HepG2 (cell line): ENCODE data around the gene RNF38. TPM values are rescaled to one million over a fixed set of nuclear protein-coding genes. Genes with fewer than 3 reads are reported as not detected.

Source experiments
- CCAR2 ChIP-seq: fragments of 200-400 bp; formaldehyde crosslinking; optimal IDR thresholded peaks from 2 replicates; pipeline ENCODE3; 2018; ENCODE audit warnings: low read depth, mild to moderate bottlenecking, low read length, moderate library complexity
- MIER3 ChIP-seq: IDR thresholded peaks from 2 replicates; pipeline ENCODE4 v1.6.1; 2016; ENCODE audit warnings: missing compliant biosample characterization, borderline replicate concordance
- MTA3 ChIP-seq: sonication (generic); formaldehyde crosslinking; IDR thresholded peaks from 2 replicates; pipeline ENCODE4 v1.4.0; 2020; ENCODE audit warnings: missing genetic modification reagents
- MXI1 ChIP-seq: IDR thresholded peaks from 3 replicates; pipeline ENCODE4 v1.6.1; 2012; ENCODE audit warnings: low read depth, low read length, inconsistent platforms, borderline replicate concordance
- POGZ ChIP-seq: sonication (generic); formaldehyde crosslinking; IDR thresholded peaks from 2 replicates; pipeline ENCODE4 v1.4.0; 2020; ENCODE audit warnings: mild to moderate bottlenecking, missing genetic modification reagents
- SIX4 ChIP-seq: sonication (generic); formaldehyde crosslinking; IDR thresholded peaks from 2 replicates; pipeline ENCODE4 v1.4.0; 2020; ENCODE audit warnings: missing genetic modification reagents
- SOX5 ChIP-seq: IDR thresholded peaks from 2 replicates; pipeline ENCODE4 v1.6.1; 2016; ENCODE audit warnings: borderline replicate concordance
- YY1 ChIP-seq: IDR thresholded peaks from 2 replicates; pipeline ENCODE4 v1.6.1; 2011; ENCODE audit warnings: low read length, low read depth, moderate library complexity, mild to moderate bottlenecking; ENCODE audit not compliant: insufficient read depth, insufficient replicate concordance
- ZBTB1 ChIP-seq: sonication (generic); formaldehyde crosslinking; IDR thresholded peaks from 2 replicates; pipeline ENCODE4 v1.4.0; 2020; ENCODE audit warnings: missing genetic modification reagents, borderline replicate concordance
- ZMYM3 ChIP-seq: sonication (generic); formaldehyde crosslinking; IDR thresholded peaks from 2 replicates; pipeline ENCODE4 v1.5.1; 2020; ENCODE audit warnings: mild to moderate bottlenecking, missing genetic modification reagents
- ZNF549 ChIP-seq: sonication (generic); formaldehyde crosslinking; IDR thresholded peaks from 2 replicates; pipeline ENCODE4 v1.5.0; 2020; ENCODE audit warnings: missing genetic modification reagents
- ZNF607 ChIP-seq: sonication (generic); formaldehyde crosslinking; IDR thresholded peaks from 2 replicates; pipeline ENCODE4 v1.5.1; 2020; ENCODE audit warnings: missing genetic modification reagents, mild to moderate bottlenecking, borderline replicate concordance
- ZNF83 ChIP-seq: sonication (generic); formaldehyde crosslinking; IDR thresholded peaks from 2 replicates; pipeline ENCODE4 v1.4.0; 2020; ENCODE audit warnings: missing genetic modification reagents, mild to moderate bottlenecking, borderline replicate concordance
- ZNF839 ChIP-seq: sonication (generic); formaldehyde crosslinking; IDR thresholded peaks from 2 replicates; pipeline ENCODE4 v1.4.0; 2020; ENCODE audit warnings: missing genetic modification reagents, mild to moderate bottlenecking, borderline replicate concordance
- polyA plus RNA-seq, 8 experiments: library from polyadenylated mRNA; depleted of rRNA in 3 of 8; stranded (reverse) in 7 of 8; unstranded in 1 of 8; fragments of >200 nt; fragmentation: Illumina TruSeq in 4 of 8; extraction: Trizol in 4 of 8; gene quantifications; 2 replicates each; pipeline versions ENCODE4 v1.2.1 to v1.2.3, GENCODE V29; 2011 to 2016; ENCODE audit warnings: low read depth in 4 of 8, missing spikeins in 1 of 8, mixed read lengths in 1 of 8; ENCODE audit not compliant: insufficient read depth in 1 of 8
- total RNA-seq, 5 experiments: library from RNA; depleted of rRNA; stranded (reverse); fragments of >200 nt; fragmentation: Illumina TruSeq; extraction: Trizol; gene quantifications; 2 replicates each; pipeline ENCODE4 v1.2.3, GENCODE V29; 2016; ENCODE audit warnings: low read depth in 1 of 5
- TF ChIP-seq, protein P1 (sequence below): sonication (generic); formaldehyde crosslinking; IDR thresholded peaks from 2 replicates; pipeline ENCODE4 v1.8.1; 2022; ENCODE audit warnings: low read depth, mild to moderate bottlenecking, missing genetic modification reagents
- TF ChIP-seq, protein P2 (sequence below): sonication (generic); formaldehyde crosslinking; IDR thresholded peaks from 2 replicates; pipeline ENCODE4 v1.4.0; 2020; ENCODE audit warnings: missing genetic modification reagents
- TF ChIP-seq, protein P3 (sequence below): sonication (generic); formaldehyde crosslinking; IDR thresholded peaks from 2 replicates; pipeline ENCODE4 v1.8.0; 2023; ENCODE audit warnings: mild to moderate bottlenecking, missing genetic modification reagents
- TF ChIP-seq, protein P4 (sequence below): sonication (generic); formaldehyde crosslinking; IDR thresholded peaks from 2 replicates; pipeline ENCODE4 v1.9.0; 2021; ENCODE audit warnings: mild to moderate bottlenecking, missing genetic modification reagents

The RNF38 gene
- total and polyA plus RNA-seq, 2 of the 13 experiments (the other 11 are each of a cell fraction or from before 2014, with no cell fraction given): 9.1 to 32.1 TPM

DNA sequence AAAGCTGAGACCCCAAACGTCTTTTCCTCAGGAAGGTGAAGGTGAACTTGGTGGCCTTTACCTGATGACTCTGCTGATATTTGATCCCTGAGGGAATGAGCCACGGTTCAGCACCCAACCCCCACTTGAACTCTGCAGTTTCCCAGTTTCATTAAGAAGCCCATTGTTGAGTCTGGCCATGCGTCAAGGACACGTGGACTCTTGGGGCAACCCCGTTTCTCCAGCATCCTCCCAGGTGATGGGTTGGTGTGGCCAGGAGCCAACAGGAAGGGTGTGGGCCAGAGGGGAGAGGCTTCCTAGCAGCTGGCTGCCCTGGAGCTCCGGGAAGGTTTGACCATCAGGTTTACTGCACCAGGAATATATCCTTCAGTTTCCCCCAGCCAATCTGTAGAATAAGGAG is 82.3 kb downstream of the RNF38 start (continued):
- TF ChIP-seq MXI1 (peak; percentile 15; the same call in 1 of the 3 replicates), MIER3 (CRISPR knock-in tag) (no peak), ZNF549 (CRISPR knock-in tag) (no peak), ZNF83 (CRISPR knock-in tag) (no peak), YY1 (no peak), MTA3 (CRISPR knock-in tag) (no peak), POGZ (no peak), ZBTB1 (no peak), SIX4 (CRISPR knock-in tag) (peak; percentile 85), ZNF839 (CRISPR knock-in tag) (no peak), ZNF607 (CRISPR knock-in tag) (no peak), SOX5 (no peak; the same call in 1 of the 2 replicates), ZMYM3 (CRISPR knock-in tag) (no peak), CCAR2 (no peak)
- TF ChIP-seq, protein P1, sequence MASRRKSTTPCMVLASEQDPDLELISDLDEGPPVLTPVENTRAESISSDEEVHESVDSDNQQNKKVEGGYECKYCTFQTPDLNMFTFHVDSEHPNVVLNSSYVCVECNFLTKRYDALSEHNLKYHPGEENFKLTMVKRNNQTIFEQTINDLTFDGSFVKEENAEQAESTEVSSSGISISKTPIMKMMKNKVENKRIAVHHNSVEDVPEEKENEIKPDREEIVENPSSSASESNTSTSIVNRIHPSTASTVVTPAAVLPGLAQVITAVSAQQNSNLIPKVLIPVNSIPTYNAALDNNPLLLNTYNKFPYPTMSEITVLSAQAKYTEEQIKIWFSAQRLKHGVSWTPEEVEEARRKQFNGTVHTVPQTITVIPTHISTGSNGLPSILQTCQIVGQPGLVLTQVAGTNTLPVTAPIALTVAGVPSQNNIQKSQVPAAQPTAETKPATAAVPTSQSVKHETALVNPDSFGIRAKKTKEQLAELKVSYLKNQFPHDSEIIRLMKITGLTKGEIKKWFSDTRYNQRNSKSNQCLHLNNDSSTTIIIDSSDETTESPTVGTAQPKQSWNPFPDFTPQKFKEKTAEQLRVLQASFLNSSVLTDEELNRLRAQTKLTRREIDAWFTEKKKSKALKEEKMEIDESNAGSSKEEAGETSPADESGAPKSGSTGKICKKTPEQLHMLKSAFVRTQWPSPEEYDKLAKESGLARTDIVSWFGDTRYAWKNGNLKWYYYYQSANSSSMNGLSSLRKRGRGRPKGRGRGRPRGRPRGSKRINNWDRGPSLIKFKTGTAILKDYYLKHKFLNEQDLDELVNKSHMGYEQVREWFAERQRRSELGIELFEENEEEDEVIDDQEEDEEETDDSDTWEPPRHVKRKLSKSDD (CRISPR knock-in tag): no peak
- TF ChIP-seq, protein P2, sequence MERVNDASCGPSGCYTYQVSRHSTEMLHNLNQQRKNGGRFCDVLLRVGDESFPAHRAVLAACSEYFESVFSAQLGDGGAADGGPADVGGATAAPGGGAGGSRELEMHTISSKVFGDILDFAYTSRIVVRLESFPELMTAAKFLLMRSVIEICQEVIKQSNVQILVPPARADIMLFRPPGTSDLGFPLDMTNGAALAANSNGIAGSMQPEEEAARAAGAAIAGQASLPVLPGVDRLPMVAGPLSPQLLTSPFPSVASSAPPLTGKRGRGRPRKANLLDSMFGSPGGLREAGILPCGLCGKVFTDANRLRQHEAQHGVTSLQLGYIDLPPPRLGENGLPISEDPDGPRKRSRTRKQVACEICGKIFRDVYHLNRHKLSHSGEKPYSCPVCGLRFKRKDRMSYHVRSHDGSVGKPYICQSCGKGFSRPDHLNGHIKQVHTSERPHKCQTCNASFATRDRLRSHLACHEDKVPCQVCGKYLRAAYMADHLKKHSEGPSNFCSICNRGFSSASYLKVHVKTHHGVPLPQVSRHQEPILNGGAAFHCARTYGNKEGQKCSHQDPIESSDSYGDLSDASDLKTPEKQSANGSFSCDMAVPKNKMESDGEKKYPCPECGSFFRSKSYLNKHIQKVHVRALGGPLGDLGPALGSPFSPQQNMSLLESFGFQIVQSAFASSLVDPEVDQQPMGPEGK (CRISPR knock-in tag): 0 out of 2 replicates have a peak, but pooled peaks have one; percentile 15
- TF ChIP-seq, protein P3, sequence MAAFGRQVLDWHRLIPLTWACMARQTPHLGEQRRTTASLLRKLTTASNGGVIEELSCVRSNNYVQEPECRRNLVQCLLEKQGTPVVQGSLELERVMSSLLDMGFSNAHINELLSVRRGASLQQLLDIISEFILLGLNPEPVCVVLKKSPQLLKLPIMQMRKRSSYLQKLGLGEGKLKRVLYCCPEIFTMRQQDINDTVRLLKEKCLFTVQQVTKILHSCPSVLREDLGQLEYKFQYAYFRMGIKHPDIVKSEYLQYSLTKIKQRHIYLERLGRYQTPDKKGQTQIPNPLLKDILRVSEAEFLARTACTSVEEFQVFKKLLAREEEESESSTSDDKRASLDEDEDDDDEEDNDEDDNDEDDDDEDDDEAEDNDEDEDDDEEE (CRISPR knock-in tag): no peak
- TF ChIP-seq, protein P4, sequence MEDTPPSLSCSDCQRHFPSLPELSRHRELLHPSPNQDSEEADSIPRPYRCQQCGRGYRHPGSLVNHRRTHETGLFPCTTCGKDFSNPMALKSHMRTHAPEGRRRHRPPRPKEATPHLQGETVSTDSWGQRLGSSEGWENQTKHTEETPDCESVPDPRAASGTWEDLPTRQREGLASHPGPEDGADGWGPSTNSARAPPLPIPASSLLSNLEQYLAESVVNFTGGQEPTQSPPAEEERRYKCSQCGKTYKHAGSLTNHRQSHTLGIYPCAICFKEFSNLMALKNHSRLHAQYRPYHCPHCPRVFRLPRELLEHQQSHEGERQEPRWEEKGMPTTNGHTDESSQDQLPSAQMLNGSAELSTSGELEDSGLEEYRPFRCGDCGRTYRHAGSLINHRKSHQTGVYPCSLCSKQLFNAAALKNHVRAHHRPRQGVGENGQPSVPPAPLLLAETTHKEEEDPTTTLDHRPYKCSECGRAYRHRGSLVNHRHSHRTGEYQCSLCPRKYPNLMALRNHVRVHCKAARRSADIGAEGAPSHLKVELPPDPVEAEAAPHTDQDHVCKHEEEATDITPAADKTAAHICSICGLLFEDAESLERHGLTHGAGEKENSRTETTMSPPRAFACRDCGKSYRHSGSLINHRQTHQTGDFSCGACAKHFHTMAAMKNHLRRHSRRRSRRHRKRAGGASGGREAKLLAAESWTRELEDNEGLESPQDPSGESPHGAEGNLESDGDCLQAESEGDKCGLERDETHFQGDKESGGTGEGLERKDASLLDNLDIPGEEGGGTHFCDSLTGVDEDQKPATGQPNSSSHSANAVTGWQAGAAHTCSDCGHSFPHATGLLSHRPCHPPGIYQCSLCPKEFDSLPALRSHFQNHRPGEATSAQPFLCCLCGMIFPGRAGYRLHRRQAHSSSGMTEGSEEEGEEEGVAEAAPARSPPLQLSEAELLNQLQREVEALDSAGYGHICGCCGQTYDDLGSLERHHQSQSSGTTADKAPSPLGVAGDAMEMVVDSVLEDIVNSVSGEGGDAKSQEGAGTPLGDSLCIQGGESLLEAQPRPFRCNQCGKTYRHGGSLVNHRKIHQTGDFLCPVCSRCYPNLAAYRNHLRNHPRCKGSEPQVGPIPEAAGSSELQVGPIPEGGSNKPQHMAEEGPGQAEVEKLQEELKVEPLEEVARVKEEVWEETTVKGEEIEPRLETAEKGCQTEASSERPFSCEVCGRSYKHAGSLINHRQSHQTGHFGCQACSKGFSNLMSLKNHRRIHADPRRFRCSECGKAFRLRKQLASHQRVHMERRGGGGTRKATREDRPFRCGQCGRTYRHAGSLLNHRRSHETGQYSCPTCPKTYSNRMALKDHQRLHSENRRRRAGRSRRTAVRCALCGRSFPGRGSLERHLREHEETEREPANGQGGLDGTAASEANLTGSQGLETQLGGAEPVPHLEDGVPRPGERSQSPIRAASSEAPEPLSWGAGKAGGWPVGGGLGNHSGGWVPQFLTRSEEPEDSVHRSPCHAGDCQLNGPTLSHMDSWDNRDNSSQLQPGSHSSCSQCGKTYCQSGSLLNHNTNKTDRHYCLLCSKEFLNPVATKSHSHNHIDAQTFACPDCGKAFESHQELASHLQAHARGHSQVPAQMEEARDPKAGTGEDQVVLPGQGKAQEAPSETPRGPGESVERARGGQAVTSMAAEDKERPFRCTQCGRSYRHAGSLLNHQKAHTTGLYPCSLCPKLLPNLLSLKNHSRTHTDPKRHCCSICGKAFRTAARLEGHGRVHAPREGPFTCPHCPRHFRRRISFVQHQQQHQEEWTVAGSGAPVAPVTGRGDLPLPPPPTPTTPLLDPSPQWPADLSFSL (CRISPR knock-in tag): no peak
